Suprapubic skin (tissue), 4 donors: ENCODE results near the gene NR4A1.

Experiments used
- CTCF ChIP-seq, 2 donors: fragments of 200-600 bp in 1 of 2; fragments of 450-650 bp in 1 of 2; sonication (generic) in 1 of 2; IDR thresholded peaks; one replicate each; pipeline ENCODE4 v1.5.1; 2016 to 2019; ENCODE audit warnings: antibody characterized with exemption in 2 of 2, mild to moderate bottlenecking in 1 of 2, moderate library complexity in 1 of 2
- EP300 ChIP-seq: sonication (generic); formaldehyde crosslinking; IDR thresholded peaks from one replicate; pipeline ENCODE4 v1.6.1; 2017; ENCODE audit warnings: antibody characterized with exemption
- POLR2A ChIP-seq, 2 donors: fragments of 450-650 bp; IDR thresholded peaks; one replicate each; pipeline ENCODE4 v1.6.1; 2017; ENCODE audit warnings: antibody characterized with exemption in 2 of 2, mild to moderate bottlenecking in 2 of 2, moderate library complexity in 2 of 2
- POLR2AphosphoS5 ChIP-seq, 3 donors: sonication (generic); formaldehyde crosslinking; IDR thresholded peaks; one replicate each; pipeline ENCODE4 v1.6.1; 2017; ENCODE audit warnings: antibody characterized with exemption in 3 of 3

GRCh38 chr12:52052468-52053186, 1.4 kb downstream of the NR4A1 start:
- TF ChIP-seq CTCF (IDR thresholded peaks at IDR 0.05) (no peak), POLR2AphosphoS5 (IDR thresholded peaks at IDR 0.05) (no peak), POLR2A (IDR thresholded peaks at IDR 0.05) (no peak), EP300 (no peak)
